Upper lobe of right lung (tissue), 1 donor: ENCODE measurements around the gene C4A. TPM values are rescaled to one million over a fixed set of nuclear protein-coding genes. Genes with fewer than 3 reads are reported as not detected.

Source experiments
- ATAC-seq: fragments of 200-7000 bp; cut with Tn5 transposase; one replicate; pipeline ENCODE4 v1.9.1; 2020; ENCODE audit warnings: mild to moderate bottlenecking, moderate library complexity
- DNase-seq: peaks from one replicate; pipeline ENCODE4 v3.0.0-alpha.2; 2020
- H3K27ac ChIP-seq: fragments of 200-600 bp; one replicate; pipeline ENCODE4 v1.8.0; 2022
- H3K27me3 ChIP-seq: fragments of 200-600 bp; one replicate; pipeline ENCODE4 v1.8.0; 2022; ENCODE audit warnings: mild to moderate bottlenecking
- H3K36me3 ChIP-seq: fragments of 200-600 bp; one replicate; pipeline ENCODE4 v1.8.0; 2022
- H3K4me1 ChIP-seq: fragments of 200-600 bp; one replicate; pipeline ENCODE4 v1.8.0; 2022
- H3K4me3 ChIP-seq: fragments of 200-600 bp; one replicate; pipeline ENCODE4 v1.8.0; 2022; ENCODE audit warnings: mild to moderate bottlenecking
- H3K9me3 ChIP-seq: fragments of 200-600 bp; one replicate; pipeline ENCODE4 v1.8.0; 2022
- intact Hi-C: fragments of 100-400 bp; cut with DNase I; formaldehyde crosslinking; loops from one replicate; pipeline ENCODE4 v1.11.0; 2022
- microRNA-seq: library from miRNA; unstranded; fragments of <30 nt; microRNA quantifications from one replicate; pipeline ENCODE4 v1.2.0, GENCODE V29; 2020; ENCODE audit warnings: borderline microRNAs expressed
- total RNA-seq: library from RNA; stranded (reverse); fragmentation: NEBNext Ultra II Directional; extraction: Animal tissue kit (Norgen Biotek cat#: 25700); gene quantifications from one replicate; pipeline ENCODE4 v1.2.1, GENCODE V29; 2021
- TF ChIP-seq, protein P1 (sequence below): fragments of 200-600 bp; IDR thresholded peaks from one replicate; pipeline ENCODE4 v1.8.0; 2022; ENCODE audit warnings: antibody characterized with exemption
- donor health status: DM: no; HTN: yes; CAD: no; lungs with severe emphysema.

The C4A gene
- total RNA-seq, 1 donor from 2014 or later: 200 TPM

- Histone ChIP-seq H3K9me3 (no peaks in the 10 kb centered on the region), H3K36me3 (peaks cover 24% of the 10 kb centered on the region), H3K4me3 (no peak overlapping the region), H3K27ac (no peak overlapping the region), H3K4me1 (no peaks in the 10 kb centered on the region), H3K27me3 (no peaks in the 10 kb centered on the region)
- DNase-seq (no peak), ATAC-seq (no peak)
- intact Hi-C loops: no loop called here
- TF ChIP-seq, protein P1, sequence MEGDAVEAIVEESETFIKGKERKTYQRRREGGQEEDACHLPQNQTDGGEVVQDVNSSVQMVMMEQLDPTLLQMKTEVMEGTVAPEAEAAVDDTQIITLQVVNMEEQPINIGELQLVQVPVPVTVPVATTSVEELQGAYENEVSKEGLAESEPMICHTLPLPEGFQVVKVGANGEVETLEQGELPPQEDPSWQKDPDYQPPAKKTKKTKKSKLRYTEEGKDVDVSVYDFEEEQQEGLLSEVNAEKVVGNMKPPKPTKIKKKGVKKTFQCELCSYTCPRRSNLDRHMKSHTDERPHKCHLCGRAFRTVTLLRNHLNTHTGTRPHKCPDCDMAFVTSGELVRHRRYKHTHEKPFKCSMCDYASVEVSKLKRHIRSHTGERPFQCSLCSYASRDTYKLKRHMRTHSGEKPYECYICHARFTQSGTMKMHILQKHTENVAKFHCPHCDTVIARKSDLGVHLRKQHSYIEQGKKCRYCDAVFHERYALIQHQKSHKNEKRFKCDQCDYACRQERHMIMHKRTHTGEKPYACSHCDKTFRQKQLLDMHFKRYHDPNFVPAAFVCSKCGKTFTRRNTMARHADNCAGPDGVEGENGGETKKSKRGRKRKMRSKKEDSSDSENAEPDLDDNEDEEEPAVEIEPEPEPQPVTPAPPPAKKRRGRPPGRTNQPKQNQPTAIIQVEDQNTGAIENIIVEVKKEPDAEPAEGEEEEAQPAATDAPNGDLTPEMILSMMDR: no peak
Measured at GRCh38 chr6:32050562-32050961, 68.7 kb downstream of the C4A start.

Small RNAs within 50 kb of the gene (microRNA-seq; reads per million reads assigned to microRNA genes)
- gene MIR1236: not detected

Other genes with a start within 250 kb of the C4A start
- 286 TPM for gene CLIC1, start 245.5 kb upstream of the C4A start, total RNA-seq
- gene MSH5, start 242.1 kb upstream of the C4A start, total RNA-seq: 11.2 TPM
- 2.6 TPM for gene SAPCD1, start 219.4 kb upstream of the C4A start, total RNA-seq
- gene VWA7, start 204.7 kb upstream of the C4A start, total RNA-seq: 3.4 TPM
- gene VARS1, start 186.3 kb upstream of the C4A start, total RNA-seq: 53.0 TPM
- gene LSM2, start 175.1 kb upstream of the C4A start, total RNA-seq: 30.8 TPM
- 2.0 TPM for gene HSPA1L, start 166.8 kb upstream of the C4A start, total RNA-seq
- gene HSPA1A, start 166.5 kb upstream of the C4A start, total RNA-seq: 150 TPM
- gene HSPA1B, start 154.3 kb upstream of the C4A start, total RNA-seq: 112 TPM
- gene NEU1, start 119.2 kb upstream of the C4A start, total RNA-seq: 81.0 TPM
- 23.1 TPM for gene SLC44A4, start 103.1 kb upstream of the C4A start, total RNA-seq
- 36.0 TPM for gene EHMT2, start 84.4 kb upstream of the C4A start, total RNA-seq
- gene ZBTB12, start 80.0 kb upstream of the C4A start, total RNA-seq: 3.5 TPM
- 282 TPM for gene C2, start 54.3 kb upstream of the C4A start, total RNA-seq
- gene CFB, start 36.0 kb upstream of the C4A start, total RNA-seq: 74.9 TPM
- 43.9 TPM for gene NELFE, start 23.1 kb upstream of the C4A start, total RNA-seq
- 58.8 TPM for gene SKIC2, start 22.9 kb upstream of the C4A start, total RNA-seq
- gene DXO, start 9.9 kb upstream of the C4A start, total RNA-seq: 20.5 TPM
- 166 TPM for gene C4B, start 32.7 kb downstream of the C4A start, total RNA-seq
- 0.61 TPM for gene CYP21A2, start 56.4 kb downstream of the C4A start, total RNA-seq
- gene TNXB, start 127.3 kb downstream of the C4A start, total RNA-seq: 162 TPM
- 78.1 TPM for gene ATF6B, start 146.2 kb downstream of the C4A start, total RNA-seq
- gene FKBPL, start 148.2 kb downstream of the C4A start, total RNA-seq: 4.3 TPM
- 1.4 TPM for gene PRRT1, start 169.9 kb downstream of the C4A start, total RNA-seq
- 19.2 TPM for gene PPT2, start 172.1 kb downstream of the C4A start, total RNA-seq
- gene EGFL8, start 182.5 kb downstream of the C4A start, total RNA-seq: 14.5 TPM
- gene AGPAT1, start 194.0 kb downstream of the C4A start, total RNA-seq: 53.0 TPM
- 44.6 TPM for gene RNF5, start 196.3 kb downstream of the C4A start, total RNA-seq
- gene AGER, start 202.2 kb downstream of the C4A start, total RNA-seq: 1,590 TPM
- 100 TPM for gene PBX2, start 208.1 kb downstream of the C4A start, total RNA-seq
- 51.9 TPM for gene GPSM3, start 210.6 kb downstream of the C4A start, total RNA-seq
- gene NOTCH4, start 242.0 kb downstream of the C4A start, total RNA-seq: 78.7 TPM